AG08395 (cell line): ENCODE measurements around the gene BRD2.

Experiments
- DNase-seq: peaks from one replicate; pipeline ENCODE4 v3.0.0; 2012; ENCODE audit warnings: mixed read lengths, low spot score

Gene BRD2

DNA sequence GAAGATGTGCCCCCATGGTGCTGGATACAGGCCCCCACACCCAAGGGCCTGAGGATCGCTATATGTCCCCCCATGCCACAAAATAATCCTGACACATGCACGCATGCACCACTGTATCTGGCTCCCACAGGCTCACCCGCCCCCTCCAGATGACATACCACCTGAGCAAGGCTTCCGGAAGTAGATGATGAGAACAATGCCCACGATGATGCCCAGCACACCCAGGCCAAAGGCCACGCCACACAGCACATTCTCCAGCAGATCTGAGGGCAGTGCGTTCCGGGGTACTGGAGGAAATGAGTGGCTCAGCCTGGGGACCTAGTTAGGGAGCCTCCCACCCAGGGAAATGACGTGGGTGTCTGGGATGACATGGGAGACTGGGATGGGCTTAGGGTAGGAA is 19.3 kb upstream of the BRD2 start:
- DNase-seq: no peak

DNA sequence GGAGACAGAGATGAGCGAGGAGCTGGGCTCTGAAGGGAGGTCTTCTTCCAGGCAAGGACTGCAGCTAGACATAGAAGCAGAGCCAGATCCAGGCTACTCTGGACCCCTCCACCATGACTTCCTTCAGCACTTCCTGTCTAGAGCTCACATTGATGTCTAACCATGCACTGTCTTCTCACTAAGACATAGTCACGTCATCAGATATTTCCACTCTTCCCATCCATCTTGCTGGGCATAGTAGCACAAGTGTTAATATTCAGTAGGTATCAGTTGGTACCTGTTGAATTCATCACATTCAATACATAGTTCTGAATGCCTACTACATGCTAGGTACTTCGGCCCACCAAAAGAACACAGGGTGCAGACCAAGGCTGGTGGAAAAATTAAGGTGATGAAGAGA is 18.4 kb upstream of the BRD2 start:
- DNase-seq: no peak

DNA sequence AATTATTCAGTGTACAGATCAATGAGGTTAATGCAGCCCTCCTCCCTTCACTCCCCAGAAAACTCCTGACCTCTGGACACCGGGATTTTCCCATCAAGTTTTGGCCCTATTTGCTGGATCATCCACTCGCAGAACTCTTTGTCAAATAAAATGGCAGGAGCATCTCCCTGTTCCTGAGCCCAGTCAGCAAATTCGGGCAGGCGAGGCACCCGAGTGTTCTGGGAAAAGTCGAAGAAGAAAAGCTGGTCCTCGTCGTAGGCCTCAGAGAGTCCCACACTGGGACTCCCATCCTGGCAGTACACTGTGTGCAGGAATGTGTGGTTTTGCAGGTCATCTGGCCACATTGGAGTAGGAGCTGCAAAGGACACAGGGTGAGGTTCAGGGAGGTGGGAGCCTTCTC is 17.9 kb upstream of the BRD2 start:
- no peak for DNase-seq

DNA sequence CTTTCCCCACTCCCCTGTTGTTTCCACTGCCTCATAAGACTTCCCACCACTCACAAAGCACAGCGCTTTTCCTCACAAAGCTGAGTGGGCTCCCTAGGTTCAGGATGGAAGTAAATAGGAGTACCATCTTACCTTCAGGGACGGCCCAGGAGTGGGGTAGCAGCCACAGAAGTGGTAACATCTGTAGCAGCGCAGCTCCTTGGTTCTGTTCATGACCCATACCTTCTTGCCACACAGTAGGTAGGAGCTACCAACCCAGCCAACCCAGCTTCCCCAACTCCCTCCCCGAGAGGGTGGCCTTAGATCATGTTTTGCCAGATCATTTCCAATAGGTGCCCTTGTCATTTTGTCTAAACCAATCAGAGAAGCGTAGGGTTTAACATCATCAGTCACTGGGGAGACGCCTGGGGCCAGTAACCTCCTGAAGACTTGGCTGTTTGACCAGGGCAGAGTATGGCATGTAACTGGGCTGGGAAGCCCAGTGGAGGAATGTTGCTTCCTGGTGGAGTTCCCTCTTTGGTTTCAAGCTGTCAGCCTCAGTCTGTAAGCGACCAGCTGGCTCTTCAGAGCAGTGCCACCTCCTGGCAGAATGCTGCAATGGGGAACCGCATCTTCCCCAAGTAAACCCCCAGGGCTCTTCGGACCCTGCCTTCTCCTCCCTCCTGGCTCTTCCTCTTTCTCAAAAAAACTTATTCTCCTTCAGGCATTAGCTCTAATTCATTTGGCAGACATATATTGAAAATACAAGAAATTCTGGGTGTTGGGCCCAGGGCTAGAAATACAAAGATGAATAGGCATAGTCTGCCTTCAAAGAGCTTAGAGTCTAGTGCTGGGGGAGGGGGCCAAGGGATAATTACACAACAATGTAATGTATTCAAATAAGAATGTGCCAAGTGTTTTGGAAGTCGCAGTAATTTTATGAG is 15.3 kb upstream of the BRD2 start, which contains the start of gene HLA-DMA:
HLA-DMA (minus strand) TSS at position 281 of the 923 bp plus-strand sequence; CDS start at position 220, 61 bp downstream.
- DNase-seq: peak; percentile 96

GRCh38 chr6:32953775-32954174 is 14.6 kb upstream of the BRD2 start:
- no peak for DNase-seq

DNA sequence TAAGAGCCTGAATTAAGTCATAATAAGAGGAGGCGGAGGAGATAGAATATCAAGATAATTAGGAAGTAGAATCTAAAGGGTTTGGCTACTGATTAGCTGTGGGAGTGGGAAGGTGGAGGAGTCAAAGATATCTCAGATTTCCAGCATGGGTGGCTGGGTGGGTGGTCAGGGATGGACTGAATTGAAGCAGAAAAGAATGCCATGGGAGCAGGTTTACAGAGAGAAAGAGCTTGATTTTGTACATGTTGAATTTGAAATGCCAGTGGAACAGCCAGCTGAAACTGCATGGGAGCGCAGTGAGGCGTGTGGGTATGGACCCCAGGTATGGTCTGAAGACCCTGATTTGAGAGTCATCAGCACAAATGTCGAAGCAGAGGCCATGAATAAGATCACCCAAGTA is 14.1 kb upstream of the BRD2 start:
- no peak for DNase-seq

DNA sequence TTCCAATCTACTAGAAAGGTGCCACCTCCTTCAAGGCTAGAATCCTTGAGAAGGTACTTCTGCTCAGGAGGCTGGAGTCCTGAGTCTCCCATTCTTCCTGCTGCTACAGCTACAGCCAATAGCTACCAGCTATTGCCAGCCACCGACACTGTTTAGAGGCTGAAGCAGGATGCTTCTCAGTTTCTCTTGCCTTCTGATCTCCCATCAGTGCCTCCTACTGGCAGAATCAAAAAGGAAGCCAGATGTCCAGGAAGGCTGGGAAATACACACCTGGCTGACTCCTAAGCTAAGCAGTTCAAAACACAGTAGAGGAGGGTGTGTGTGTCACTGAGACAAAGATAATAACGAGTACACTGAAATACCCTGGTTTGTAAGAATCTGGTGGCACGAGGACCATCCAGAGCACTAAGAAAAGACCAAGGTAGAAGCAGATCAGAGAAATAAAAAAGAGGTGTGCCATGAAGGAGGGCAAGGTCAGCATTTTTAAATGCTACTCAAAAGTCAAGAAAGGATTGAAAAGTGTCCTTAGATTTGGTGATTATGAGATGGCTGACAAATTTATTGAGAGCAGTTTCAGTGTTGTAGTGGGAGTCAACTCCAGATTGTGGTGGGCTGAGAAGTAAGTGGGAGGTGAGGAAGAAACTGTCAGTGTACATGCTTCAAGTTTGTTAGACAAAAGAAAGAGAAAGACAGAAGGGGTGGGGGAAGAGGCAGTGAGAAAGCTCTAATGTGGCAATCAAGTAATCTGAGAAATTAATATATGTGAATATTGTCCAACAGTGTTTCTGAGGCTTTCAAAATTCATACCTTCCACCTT is 13.2 kb upstream of the BRD2 start:
- DNase-seq: no peak

DNA sequence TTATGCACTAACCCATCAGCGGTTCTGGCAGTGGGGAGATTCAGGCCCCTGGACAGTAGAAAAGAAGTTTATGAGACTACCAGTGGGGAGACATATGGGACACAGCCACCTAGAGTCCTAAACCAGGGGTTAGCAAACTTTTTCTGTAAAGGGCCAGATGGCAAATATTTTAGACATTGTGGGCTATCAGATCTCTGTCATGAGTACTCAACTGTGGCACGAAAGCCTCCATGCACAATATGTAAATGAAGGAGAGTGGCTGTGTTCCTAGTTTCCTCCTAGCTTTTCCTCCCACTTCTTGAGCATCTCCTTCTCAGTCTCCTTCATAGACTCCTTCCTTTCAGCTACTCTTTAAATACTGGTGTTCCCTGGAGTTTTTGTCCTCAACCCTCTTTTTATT is 12.2 kb upstream of the BRD2 start:
- DNase-seq: no peak

- DNase-seq: no peak
Observed at GRCh38 chr6:32960563-32960962, 7.8 kb upstream of the BRD2 start.

DNA sequence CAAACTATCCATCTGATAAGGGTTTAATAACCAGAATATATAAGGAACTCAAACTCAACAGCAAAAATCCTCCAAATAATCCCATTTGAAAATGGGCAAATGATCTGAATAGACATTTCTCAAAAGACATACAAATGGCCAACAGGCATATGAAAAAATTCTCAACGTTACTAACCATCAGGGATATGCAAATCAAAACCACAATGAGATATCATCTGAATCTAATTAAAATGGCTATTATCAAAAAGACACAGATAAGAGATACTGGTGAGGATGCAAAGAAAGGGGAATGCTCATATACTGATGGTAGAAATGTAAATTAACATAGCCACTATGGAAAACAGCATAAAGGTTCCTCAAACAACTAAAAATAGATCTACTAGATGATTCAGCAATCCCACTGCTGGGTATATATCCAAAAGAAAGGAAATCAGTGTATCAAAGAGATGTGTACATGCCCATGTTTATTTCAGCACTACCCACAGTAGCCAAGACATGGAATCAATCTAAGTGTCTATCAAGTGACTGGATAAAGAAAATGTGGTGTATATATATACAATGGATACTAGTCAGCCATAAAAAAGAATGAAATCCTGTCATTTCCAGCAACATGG is 6.1 kb upstream of the BRD2 start:
- DNase-seq: no peak

- DNase-seq: no peak
Observed at GRCh38 chr6:32963866-32964265, 4.5 kb upstream of the BRD2 start.

DNA sequence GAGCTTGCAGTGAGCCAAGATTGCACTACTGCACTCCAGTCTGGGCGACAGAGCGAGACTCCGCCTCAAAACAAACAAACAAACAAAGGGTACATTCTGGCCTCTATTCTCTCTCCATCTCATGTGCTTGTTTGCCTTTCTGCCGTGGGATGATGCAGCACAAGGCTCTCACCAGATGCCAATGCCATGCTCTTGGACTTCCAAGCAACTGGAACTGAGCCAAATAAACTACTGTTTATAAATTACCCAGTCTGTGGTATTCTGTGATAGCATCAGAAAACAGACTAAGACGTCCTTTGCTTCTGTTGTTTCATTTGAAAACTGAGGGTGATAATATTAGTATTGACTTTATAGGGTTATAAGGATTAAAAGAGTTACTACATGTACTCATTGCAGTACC is 3.6 kb upstream of the BRD2 start:
- DNase-seq: no peak

GRCh38 chr6:32967151-32968091 is 973 bp upstream of the BRD2 start:
- DNase-seq: peak; percentile 22

DNA sequence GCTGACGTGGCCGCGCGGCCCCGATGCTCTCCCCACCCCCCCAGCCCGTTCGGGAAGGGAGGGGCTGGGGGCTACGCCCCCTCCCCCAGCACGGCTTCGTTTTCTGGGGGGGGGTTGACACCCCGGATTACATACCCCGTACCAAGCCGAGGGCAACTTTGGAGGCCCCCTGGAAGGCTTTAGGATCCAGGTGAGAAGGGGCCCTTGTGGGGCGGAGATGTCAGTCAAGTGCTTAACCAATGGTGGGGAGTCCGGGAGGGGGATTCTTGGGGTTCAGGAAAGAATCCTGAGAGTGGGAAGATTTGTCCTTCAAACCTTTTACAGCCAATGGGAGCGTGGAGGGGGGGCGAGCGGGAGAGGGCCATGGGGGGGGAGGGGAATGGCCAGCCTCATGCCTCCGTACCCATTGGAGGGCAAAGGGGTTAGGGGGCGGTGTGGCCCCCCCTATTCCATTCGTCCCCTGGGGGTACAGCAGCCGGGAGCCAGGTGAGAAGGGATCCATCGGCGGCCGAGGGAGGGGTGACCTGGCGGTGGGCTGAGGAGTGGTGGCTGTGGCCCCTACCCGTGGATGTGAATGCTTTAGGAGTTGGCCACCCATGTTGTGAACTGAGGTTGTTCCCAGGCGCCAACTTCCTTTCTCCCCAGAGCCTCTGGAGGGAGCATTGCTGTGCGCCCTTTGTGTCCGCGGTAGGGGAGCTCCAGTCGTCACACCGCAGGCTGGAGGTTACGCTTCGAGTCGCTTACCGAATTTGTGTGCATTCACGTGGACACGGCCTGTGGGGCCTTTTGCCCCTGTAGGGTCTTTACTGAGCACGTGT is 682 bp downstream of the BRD2 start:
- DNase-seq: peak; percentile 22

DNA sequence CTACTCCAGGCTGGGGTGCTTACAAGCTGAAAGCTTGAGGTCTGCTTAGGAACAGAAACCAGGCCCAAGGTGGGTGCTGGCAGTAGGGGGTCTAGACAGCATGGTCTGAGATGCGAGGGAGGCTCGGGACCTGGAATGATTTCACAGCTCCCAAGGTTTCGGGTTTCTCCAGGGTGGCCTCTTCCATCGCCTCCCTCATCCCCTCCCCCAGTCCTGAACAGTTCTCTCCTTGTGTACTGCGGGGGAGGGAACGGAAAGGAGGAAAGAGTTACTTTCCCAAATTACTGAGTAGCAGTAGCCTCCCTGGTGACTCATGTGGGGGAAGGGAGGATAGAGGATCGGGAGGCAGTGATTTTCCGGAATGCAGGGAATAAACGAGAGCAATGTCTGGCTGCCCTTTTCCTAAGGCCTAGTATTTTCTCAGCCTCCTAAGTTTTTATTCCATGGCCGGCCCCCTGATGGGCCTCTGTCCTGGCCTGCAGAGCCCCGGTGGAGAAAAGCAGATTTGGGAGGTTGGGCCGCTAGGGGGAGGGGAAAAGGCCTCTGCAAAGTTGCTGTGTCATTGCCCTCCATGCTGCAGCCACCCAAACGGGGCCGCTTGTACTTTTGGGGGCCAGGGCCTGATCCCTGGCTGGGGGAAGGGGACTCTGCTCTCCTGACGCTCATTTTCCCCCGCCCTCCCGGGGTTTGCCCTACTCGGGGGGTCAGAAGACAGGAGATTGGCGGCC is 1.5 kb downstream of the BRD2 start:
- peak; percentile 64 for DNase-seq

- peak; percentile 75 for DNase-seq
Observed at GRCh38 chr6:32970413-32971241, 2.2 kb downstream of the BRD2 start.

- no peak for DNase-seq
Observed at GRCh38 chr6:32971242-32971580, 2.8 kb downstream of the BRD2 start.

GRCh38 chr6:32971581-32972352 is 3.4 kb downstream of the BRD2 start:
- peak; percentile 98 for DNase-seq
